Neuronal stem cell (in vitro differentiated cells): ENCODE measurements around the gene SIM2.

Source experiments
- DNase-seq: peaks from one replicate; pipeline ENCODE4 v3.0.0-alpha.2; 2013; ENCODE audit warnings: low spot score
- H2AFZ ChIP-seq: one replicate; pipeline ENCODE4 v1.6.1; 2013; ENCODE audit warnings: mild to moderate bottlenecking, low read length, inconsistent platforms
- H2AK5ac ChIP-seq: 2 replicates; pipeline ENCODE4 v1.6.1; 2013; ENCODE audit warnings: low read depth, mild to moderate bottlenecking, inconsistent platforms, low read length, moderate library complexity, mixed read lengths
- H2BK120ac ChIP-seq: 2 replicates; pipeline ENCODE4 v1.6.1; 2013; ENCODE audit warnings: low read depth, mild to moderate bottlenecking, inconsistent platforms, low read length, moderate library complexity, mixed read lengths
- H2BK12ac ChIP-seq: one replicate; pipeline ENCODE4 v1.6.1; 2013; ENCODE audit warnings: low read length, inconsistent platforms
- H2BK15ac ChIP-seq: 2 replicates; pipeline ENCODE4 v1.6.1; 2013; ENCODE audit warnings: mild to moderate bottlenecking, low read length, inconsistent platforms, mixed read lengths
- H2BK5ac ChIP-seq: one replicate; pipeline ENCODE4 v1.6.1; 2013; ENCODE audit warnings: inconsistent platforms, mild to moderate bottlenecking, low read length, moderate library complexity
- H3K14ac ChIP-seq: one replicate; pipeline ENCODE4 v1.6.1; 2013; ENCODE audit warnings: low read length, inconsistent platforms
- H3K18ac ChIP-seq: 2 replicates; pipeline ENCODE4 v1.6.1; 2013; ENCODE audit warnings: low read length, inconsistent platforms
- H3K23ac ChIP-seq: 2 replicates; pipeline ENCODE4 v1.6.1; 2013; ENCODE audit warnings: low read depth, mild to moderate bottlenecking, mixed read lengths, low read length, inconsistent platforms; ENCODE audit not compliant: poor library complexity
- H3K27ac ChIP-seq: replicated peaks from 3 replicates; pipeline ENCODE4 v1.5.1; 2013; ENCODE audit warnings: low read length, inconsistent platforms
- H3K27me3 ChIP-seq, 3 experiments: 2 replicates each; pipeline ENCODE4 v1.6.1; 2013; ENCODE audit warnings: low read length in 3 of 3, mild to moderate bottlenecking in 2 of 3, inconsistent platforms in 1 of 3, low read depth in 1 of 3, mixed read lengths in 1 of 3, moderate library complexity in 1 of 3; ENCODE audit not compliant: control insufficient read depth in 3 of 3, insufficient read depth in 3 of 3
- H3K36me3 ChIP-seq, 2 donors: replicated peaks in 1 of 2; 2 replicates each; pipeline ENCODE4 v1.6.1; 2013; ENCODE audit warnings: low read length in 2 of 2; ENCODE audit not compliant: control insufficient read depth in 2 of 2, insufficient read depth in 2 of 2
- H3K4ac ChIP-seq: 2 replicates; pipeline ENCODE4 v1.6.1; 2013; ENCODE audit warnings: inconsistent platforms, mild to moderate bottlenecking, low read length, moderate library complexity
- H3K4me1 ChIP-seq, 2 donors: 1 replicate in 1 of 2; 2 replicates in 1 of 2; pipeline ENCODE4 v1.6.1; 2013; ENCODE audit warnings: low read length in 2 of 2, low read depth in 1 of 2; ENCODE audit not compliant: control insufficient read depth in 2 of 2, insufficient read depth in 1 of 2
- H3K4me2 ChIP-seq: one replicate; pipeline ENCODE4 v1.6.1; 2013; ENCODE audit warnings: mild to moderate bottlenecking, low read length, inconsistent platforms; ENCODE audit not compliant: insufficient read depth, poor library complexity, severe bottlenecking
- H3K4me3 ChIP-seq, 2 donors: 2 replicates each; pipeline ENCODE4 v1.5.1; 2013; ENCODE audit warnings: low read length in 2 of 2, mild to moderate bottlenecking in 2 of 2, inconsistent platforms in 1 of 2, moderate library complexity in 1 of 2
- H3K79me1 ChIP-seq: one replicate; pipeline ENCODE4 v1.6.1; 2013; ENCODE audit warnings: low read depth, mild to moderate bottlenecking, inconsistent platforms, low read length, moderate library complexity
- H3K9ac ChIP-seq: one replicate; pipeline ENCODE4 v1.6.1; 2013; ENCODE audit warnings: mild to moderate bottlenecking, low read depth, low read length, inconsistent platforms; ENCODE audit not compliant: poor library complexity
- H3K9me3 ChIP-seq, 2 donors: replicated peaks in 1 of 2; 2 replicates each; pipeline versions ENCODE3 to v1.6.1; 2013; ENCODE audit warnings: low read length in 2 of 2, mild to moderate bottlenecking in 2 of 2, inconsistent platforms in 1 of 2, low read depth in 1 of 2, mixed read lengths in 1 of 2, moderate library complexity in 1 of 2; ENCODE audit not compliant: control insufficient read depth in 2 of 2, insufficient read depth in 1 of 2
- H4K8ac ChIP-seq: one replicate; pipeline ENCODE4 v1.6.1; 2013; ENCODE audit warnings: low read depth, mild to moderate bottlenecking, inconsistent platforms, low read length, moderate library complexity
- H4K91ac ChIP-seq: one replicate; pipeline ENCODE4 v1.6.1; 2013; ENCODE audit warnings: low read length, low read depth, mild to moderate bottlenecking, inconsistent platforms; ENCODE audit not compliant: poor library complexity
- WGBS, 2 donors: extraction: QIAGEN DNeasy Blood & Tissue Kit; methylation state at CpG; one replicate each; pipeline ENCODE4 v1.1.7; 2013; ENCODE audit warnings: missing lambda C conversion rate in 2 of 2, mixed read lengths in 1 of 2; ENCODE audit not compliant: insufficient read length in 2 of 2, insufficient replicate concordance in 1 of 2; ENCODE audit errors: extremely low coverage in 2 of 2; 5-methylcytosine and 5-hydroxymethylcytosine counted together

SIM2 gene

DNA sequence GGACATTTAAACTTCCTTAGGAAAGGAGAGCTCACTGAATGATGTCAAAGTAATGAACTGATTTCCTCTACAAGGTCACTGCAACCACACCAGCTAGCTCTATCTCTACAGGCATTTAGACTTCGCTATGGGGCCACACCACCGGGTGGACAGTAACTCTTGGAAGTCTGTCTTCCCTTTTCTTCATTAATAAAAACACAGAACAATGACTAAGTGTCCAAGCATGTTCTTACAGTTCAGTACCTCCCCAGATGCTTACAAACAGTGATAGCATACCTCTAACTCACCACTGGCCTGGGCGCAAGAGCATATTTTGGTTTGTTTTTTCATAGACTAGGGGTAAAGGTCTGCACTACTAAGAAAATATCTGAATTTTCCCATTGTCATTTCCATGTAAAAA is 54.6 kb downstream of the SIM2 start:
- no peak overlapping the region for H3K18ac ChIP-seq
- no peak overlapping the region for H2BK5ac ChIP-seq
- H3K4me1 ChIP-seq, result peaks cover 36% of the 10 kb centered on the region in 2 donors
- no peak overlapping the region for H3K27ac ChIP-seq
- H3K4me3 ChIP-seq, result no peak overlapping the region
- peak overlapping the region; percentile 33 for H2BK12ac ChIP-seq
- no CpG with 5 or more reads among the region's 3 CpGs for WGBS, 2 donors
- H2AK5ac ChIP-seq, result no peak overlapping the region
- H3K27me3 ChIP-seq, result no peaks in the 10 kb centered on the region
- no peak overlapping the region for H2AFZ ChIP-seq
- H3K9me3 ChIP-seq, result no peaks in the 10 kb centered on the region
- H3K4me2 ChIP-seq, result no peak overlapping the region
- H3K36me3 ChIP-seq, result peaks cover 0 to 9% of the 10 kb centered on the region in 2 donors
- DNase-seq, result no peak
- H4K91ac ChIP-seq, result no peak overlapping the region
- H3K79me1 ChIP-seq, result no peaks in the 10 kb centered on the region
- H2BK15ac ChIP-seq, result no peak overlapping the region
- no peak overlapping the region for H4K8ac ChIP-seq
- H3K9ac ChIP-seq, result no peak overlapping the region
- H3K23ac ChIP-seq, result no peak overlapping the region
- H3K14ac ChIP-seq, result no peak overlapping the region
- H2BK120ac ChIP-seq, result no peak overlapping the region
- H3K4ac ChIP-seq, result no peak overlapping the region

DNA sequence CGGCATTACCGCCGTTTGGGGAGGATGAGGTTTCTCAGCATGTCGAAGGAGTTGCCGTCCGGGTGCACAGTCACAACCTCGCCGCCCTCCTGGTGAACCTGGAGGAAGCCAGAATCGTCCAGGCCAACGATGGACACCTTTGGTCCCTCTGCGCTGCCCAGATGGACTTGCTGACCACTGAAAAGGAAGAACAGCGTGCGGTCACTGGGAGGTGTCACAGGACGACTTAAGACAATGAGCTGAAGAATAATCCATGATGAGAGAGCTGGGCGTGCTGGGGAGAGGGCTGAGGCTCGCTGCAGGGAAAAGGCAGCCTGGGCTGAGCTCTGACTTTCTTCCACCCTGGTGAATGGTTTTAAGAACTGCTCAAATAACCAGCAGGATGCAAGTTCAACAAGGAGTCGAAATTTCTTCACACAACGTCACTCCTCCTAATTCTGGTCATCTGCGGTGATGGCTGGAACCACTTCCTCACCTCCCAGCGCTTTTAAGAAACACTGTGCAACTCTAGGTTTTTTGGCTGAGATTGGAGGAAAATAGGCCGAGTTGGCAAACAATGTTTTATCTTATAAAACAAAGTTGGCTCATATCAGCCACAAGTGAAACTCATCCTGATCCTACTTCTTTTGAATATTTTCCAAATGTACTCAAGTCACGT is 55.5 kb downstream of the SIM2 start:
- Histone ChIP-seq H3K18ac (peak overlapping the region; percentile 75), H2BK5ac (peak overlapping the region; percentile 40), H2AK5ac (peak overlapping the region; percentile 76), H3K27me3 (no peaks in the 10 kb centered on the region), H3K9ac (peak overlapping the region; percentile 24), H3K36me3 (peaks cover 0 to 13% of the 10 kb centered on the region in 2 donors), H3K27ac (peak overlapping the region; percentile 46), H3K4ac (no peak overlapping the region), H3K9me3 (no peaks in the 10 kb centered on the region), H2AFZ (no peak overlapping the region), H3K4me2 (no peak overlapping the region), H3K4me1 (peaks cover 29 to 33% of the 10 kb centered on the region in 2 donors), H3K14ac (no peak overlapping the region), H3K4me3 (no peak overlapping the region), H2BK15ac (peak overlapping the region; percentile 46), H4K91ac (peak overlapping the region; percentile 34), H3K79me1 (no peaks in the 10 kb centered on the region), H4K8ac (no peak overlapping the region), H2BK12ac (no peak overlapping the region), H3K23ac (no peak overlapping the region), H2BK120ac (no peak overlapping the region)
- no peak for DNase-seq
- WGBS, 2 donors, result no CpG with 5 or more reads among the region's 22 CpGs

DNA sequence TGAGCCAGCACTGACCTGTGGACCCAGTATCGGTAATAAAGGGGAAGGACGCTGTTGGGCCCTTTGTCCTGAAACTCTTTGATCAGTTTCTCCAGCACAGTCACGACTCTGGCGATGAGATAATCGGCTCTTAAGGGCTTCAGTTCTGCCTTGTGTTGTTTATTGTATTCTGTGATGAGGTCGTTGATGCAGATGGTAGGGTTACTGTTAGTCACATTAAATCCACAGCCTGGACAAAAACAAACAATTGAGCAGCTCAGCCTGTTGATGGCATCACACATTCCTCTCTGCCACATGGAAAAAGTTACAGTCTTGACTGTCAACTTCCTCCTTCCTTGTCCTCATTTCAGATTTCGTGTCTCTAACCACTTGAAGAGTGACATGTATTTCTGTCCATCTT is 57.6 kb downstream of the SIM2 start:
- H3K4ac ChIP-seq, result no peak overlapping the region
- no peak overlapping the region for H4K91ac ChIP-seq
- no peak overlapping the region for H3K4me2 ChIP-seq
- H3K18ac ChIP-seq, result no peak overlapping the region
- no peaks in the 10 kb centered on the region for H3K79me1 ChIP-seq
- no peaks in the 10 kb centered on the region for H3K27me3 ChIP-seq
- no peak overlapping the region for H2BK5ac ChIP-seq
- H3K9me3 ChIP-seq, result no peaks in the 10 kb centered on the region
- no peak overlapping the region for H3K9ac ChIP-seq
- no peak overlapping the region for H2BK15ac ChIP-seq
- no peak overlapping the region for H2AK5ac ChIP-seq
- H3K27ac ChIP-seq, result no peak overlapping the region
- peaks cover 0 to 18% of the 10 kb centered on the region in 2 donors for H3K36me3 ChIP-seq
- H3K14ac ChIP-seq, result no peak overlapping the region
- no peak overlapping the region for H3K23ac ChIP-seq
- H3K4me1 ChIP-seq, result peaks cover 11 to 21% of the 10 kb centered on the region in 2 donors
- no peak overlapping the region for H2AFZ ChIP-seq
- no peak overlapping the region for H4K8ac ChIP-seq
- no peak for DNase-seq
- H2BK12ac ChIP-seq, result no peak overlapping the region
- WGBS, 2 donors, result no CpG with 5 or more reads among the region's 7 CpGs
- H2BK120ac ChIP-seq, result no peak overlapping the region
- no peak overlapping the region for H3K4me3 ChIP-seq

DNA sequence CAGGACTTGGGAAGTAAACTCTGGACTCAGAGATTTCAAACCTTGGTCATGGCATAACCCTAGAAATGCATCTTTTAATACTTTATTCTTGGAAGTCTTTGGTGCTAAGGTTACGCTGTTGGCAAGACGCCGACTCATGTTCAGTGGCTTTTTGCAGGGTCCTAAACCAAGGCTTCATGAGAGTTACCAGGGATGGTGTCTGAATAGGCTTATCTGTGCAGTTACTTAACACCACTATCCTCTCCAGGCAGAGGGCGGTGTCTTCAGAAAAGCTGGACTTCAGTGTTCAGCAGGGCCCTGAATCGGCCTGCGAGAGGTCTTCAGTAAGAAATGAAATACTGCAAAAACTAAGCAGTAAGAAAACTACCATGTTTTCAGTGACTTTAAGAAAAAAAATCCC is 58.3 kb downstream of the SIM2 start:
- Histone ChIP-seq H2BK15ac (no peak overlapping the region), H2BK5ac (no peak overlapping the region), H2AFZ (no peak overlapping the region), H2BK120ac (no peak overlapping the region), H3K4ac (no peak overlapping the region), H3K27me3 (no peaks in the 10 kb centered on the region), H4K8ac (no peak overlapping the region), H2AK5ac (no peak overlapping the region), H3K14ac (no peak overlapping the region), H3K23ac (no peak overlapping the region), H3K79me1 (no peaks in the 10 kb centered on the region), H3K4me3 (no peak overlapping the region), H4K91ac (no peak overlapping the region), H3K18ac (no peak overlapping the region), H2BK12ac (no peak overlapping the region), H3K9ac (no peak overlapping the region), H3K9me3 (no peaks in the 10 kb centered on the region), H3K36me3 (peaks cover 0 to 18% of the 10 kb centered on the region in 2 donors), H3K27ac (no peak overlapping the region), H3K4me2 (no peak overlapping the region), H3K4me1 (peaks cover 10 to 17% of the 10 kb centered on the region in 2 donors)
- DNase-seq, result no peak
- no CpG with 5 or more reads among the region's 6 CpGs for WGBS, 2 donors
